K562 (cell line): Measurements from ENCODE around the gene MAGI3.

ENCODE experiments used
- SMARCE1 ChIP-seq: fragments of 450-650 bp; IDR thresholded peaks from 2 replicates; pipeline ENCODE4 v1.7.1; 2016; ENCODE audit warnings: mild to moderate bottlenecking
- ZNF124 ChIP-seq: sonication (generic); formaldehyde crosslinking; IDR thresholded peaks from 2 replicates; pipeline ENCODE4 v1.8.1; 2022; ENCODE audit warnings: missing genetic modification reagents
- ZZZ3 ChIP-seq: fragments of 450-650 bp; IDR thresholded peaks from 2 replicates; pipeline ENCODE4 v1.6.1; 2016; ENCODE audit warnings: antibody characterized with exemption, mild to moderate bottlenecking, moderate library complexity

DNA sequence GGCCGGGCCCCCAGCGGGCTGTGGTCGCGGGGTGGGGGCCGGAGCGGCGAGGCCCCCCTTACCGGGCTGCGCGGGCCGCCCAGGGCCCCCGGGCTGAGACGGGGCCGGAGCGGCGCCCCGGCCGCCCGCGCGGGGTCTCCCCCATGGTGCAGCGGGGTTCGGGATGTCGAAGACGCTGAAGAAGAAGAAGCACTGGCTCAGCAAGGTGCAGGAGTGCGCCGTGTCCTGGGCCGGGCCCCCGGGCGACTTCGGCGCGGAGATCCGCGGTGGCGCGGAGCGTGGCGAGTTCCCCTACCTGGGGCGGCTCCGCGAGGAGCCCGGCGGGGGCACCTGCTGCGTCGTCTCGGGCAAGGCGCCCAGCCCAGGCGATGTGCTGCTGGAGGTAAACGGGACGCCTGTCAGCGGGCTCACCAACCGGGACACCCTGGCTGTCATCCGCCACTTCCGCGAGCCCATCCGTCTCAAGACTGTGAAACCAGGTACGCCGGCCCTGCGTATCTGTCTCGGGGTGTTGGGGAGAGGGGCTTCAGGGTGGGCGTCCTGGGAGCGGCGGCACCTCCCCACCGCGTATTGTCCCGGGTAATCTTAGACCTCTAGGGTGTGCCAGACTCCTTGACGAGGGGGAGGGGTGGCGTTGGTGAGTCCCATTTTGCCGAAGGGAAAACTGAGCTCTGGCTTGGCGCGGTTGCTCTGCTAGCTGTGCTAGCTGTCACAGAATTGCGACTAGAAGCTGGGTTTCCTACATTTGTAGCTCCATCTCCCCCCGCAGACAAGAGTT is 745 bp downstream of the MAGI3 start:
- TF ChIP-seq ZZZ3 (no peak), SMARCE1 (no peak), ZNF124 (CRISPR knock-in tag) (no peak)
